Heart left ventricle (tissue), 16 donors: ENCODE results near the gene OR2T4. TPM values are rescaled to one million over a fixed set of nuclear protein-coding genes. Genes with fewer than 3 reads are reported as not detected.

Source experiments
- ATAC-seq, 4 donors: fragments of 200-7000 bp; cut with Tn5 transposase; one replicate each; pipeline ENCODE4 v1.9.1; 2020 to 2022; ENCODE audit warnings: moderate library complexity in 4 of 4, mild to moderate bottlenecking in 3 of 4, moderate number of reproducible peaks in 1 of 4
- DNase-seq, 5 donors: peaks; one replicate each; pipeline ENCODE4 v3.0.0-alpha.2; 2020
- H3K27ac ChIP-seq, 12 donors: fragments of 200-600 bp; sonication (generic) in 4 of 12; one replicate each; pipeline versions ENCODE4 v1.5.0 to v1.8.0; 2016 to 2022; ENCODE audit warnings: mild to moderate bottlenecking in 2 of 12
- H3K27me3 ChIP-seq, 9 donors: fragments of 200-600 bp; sonication (generic) in 2 of 9; one replicate each; pipeline versions ENCODE4 v1.5.1 to v1.8.0; 2016 to 2022; ENCODE audit warnings: mild to moderate bottlenecking in 3 of 9
- H3K36me3 ChIP-seq, 9 donors: fragments of 200-600 bp; sonication (generic) in 2 of 9; one replicate each; pipeline versions ENCODE4 v1.5.0 to v1.8.0; 2018 to 2022; ENCODE audit warnings: mild to moderate bottlenecking in 2 of 9
- H3K4me1 ChIP-seq, 12 donors: fragments of 200-600 bp; sonication (generic) in 4 of 12; one replicate each; pipeline versions ENCODE4 v1.5.0 to v1.8.0; 2016 to 2022; ENCODE audit warnings: mild to moderate bottlenecking in 3 of 12
- H3K4me3 ChIP-seq, 12 donors: fragments of 200-600 bp; sonication (generic) in 4 of 12; one replicate each; pipeline versions ENCODE4 v1.5.0 to v1.8.0; 2017 to 2022; ENCODE audit warnings: mild to moderate bottlenecking in 9 of 12, moderate library complexity in 4 of 12
- H3K9me3 ChIP-seq, 12 donors: fragments of 200-600 bp; sonication (generic) in 4 of 12; one replicate each; pipeline versions ENCODE4 v1.5.0 to v1.8.0; 2016 to 2022; ENCODE audit warnings: mild to moderate bottlenecking in 1 of 12
- CTCF ChIP-seq, 12 donors: fragments of 200-600 bp; sonication (generic) in 4 of 12; IDR thresholded peaks; one replicate each; pipeline versions ENCODE4 v1.5.0 to v1.8.0; 2018 to 2022; ENCODE audit warnings: antibody characterized with exemption in 12 of 12, mild to moderate bottlenecking in 5 of 12
- POLR2A ChIP-seq, 2 donors: fragments of 450-650 bp; IDR thresholded peaks; one replicate each; pipeline ENCODE4 v1.6.1; 2017; ENCODE audit warnings: antibody characterized with exemption in 2 of 2, mild to moderate bottlenecking in 2 of 2, moderate library complexity in 2 of 2
- WGBS, 4 donors: extraction: QIAGEN DNeasy Blood & Tissue Kit in 2 of 4; methylation state at CpG; one replicate each; pipeline versions ENCODE4 v1.1.5 to v1.1.7; 2013 to 2018; 5-methylcytosine and 5-hydroxymethylcytosine counted together
- intact Hi-C, 10 donors: fragments of 100-400 bp; cut with DNase I; formaldehyde crosslinking; loops; one replicate each; pipeline versions ENCODE4 v1.11.1 to v1.14.2; 2022
- polyA plus RNA-seq, 2 donors: library from polyadenylated mRNA; stranded (reverse); fragments of 200-250 nt; gene quantifications; one replicate each; pipeline ENCODE4 v1.2.3, GENCODE V29; 2013
- total RNA-seq, 9 donors: library from RNA; depleted of rRNA in 2 of 9; stranded (reverse); fragments of >200 nt in 2 of 9; fragmentation: NEBNext Ultra II Directional in 3 of 9; extraction: Animal tissue kit (Norgen Biotek cat#: 25700) in 3 of 9; gene quantifications; one replicate each; pipeline versions ENCODE4 v1.1.0 to v1.2.4, GENCODE V29; 2016 to 2023
- donor health status: ischemic (EF 13 %, LVEDD 7.1; RV severe dilation, severe dysfunction).
- donor health status: healthy with polysubstance abuse.
- donor health status: DM: no; HTN: yes; CAD: no.
- donor health status: DM: no; HTN: no; CAD: no.
- donor health status: ischemic (EF 25% LVEDD 6.9; RV normal size, moderate dysfunction).
- donor health status: ischemic (EF 25% LVEDD 5.7; RV mildly dilated, moderate dysfunction).
- donor health status: healthy.
- donor health status: DM: yes; HTN: yes; CAD: no.
- donor health status: ischemic (EF 35%, LVEDD 5.7; RV mildly dilated, moderate dysfunction).
- donor health status: nonischemic (EF 11% LVEDD 7.7; RV severe dilation, severe dysfunction).
- donor health status: DM: yes; HTN: yes; CAD: no.
- donor health status: PGD.
- donor health status: ischemic (EF 29% LVEDD 5.4; RV normal size, mild dysfunction).
- donor health status: nonischemic (EF 23%, LVEDD 6.1; RV moderate dilation, normal function).

The OR2T4 gene
- total and polyA plus RNA-seq, 11 donors = not detected

- H3K4me3 ChIP-seq = no peak overlapping the region
- no peak overlapping the region for H3K27ac ChIP-seq
- no peaks in the 10 kb centered on the region for H3K4me1 ChIP-seq
- intact Hi-C loops = no loop called here
- H3K9me3 ChIP-seq = no peaks in the 10 kb centered on the region
- DNase-seq (no peak), ATAC-seq (no peak)
- H3K27me3 ChIP-seq = no peaks in the 10 kb centered on the region
- WGBS, 4 donors = 46 to 62% (median 53%) methylated on average over 2 of the region's 2 CpGs
- no peaks in the 10 kb centered on the region for H3K36me3 ChIP-seq
- TF ChIP-seq POLR2A (IDR thresholded peaks at IDR 0.05) (no peak), CTCF (IDR thresholded peaks at IDR 0.05) (no peak)
Observed at GRCh38 chr1:248388426-248388825, 27.0 kb downstream of the OR2T4 start.

GRCh38 chr1:248393050-248393449, 31.6 kb downstream of the OR2T4 start:
- no peaks in the 10 kb centered on the region for H3K36me3 ChIP-seq

GRCh38 chr1:248402748-248403147, 41.3 kb downstream of the OR2T4 start, which contains the start of gene OR2T1:
Gene OR2T1, plus strand, starts transcription at chr1:248403048. Its CDS starts 3,100 bp downstream, at chr1:248406148.
- 62 to 70% (median 66%) methylated on average over 3 of the region's 3 CpGs for WGBS, 4 donors
- H3K4me3 ChIP-seq = no peak within 1 kb of the TSS
- intact Hi-C loops = loop anchor here in 1 of 10 donors (5.0 kb wide), 1 partner anchor 405 kb away; no protein-coding TSS in a partner anchor
- no peaks in the 10 kb centered on the region for H3K36me3 ChIP-seq
- H3K27me3 ChIP-seq = peaks cover 0 to 5% (median 0%) of the 10 kb centered on the region in 9 donors
- no peaks in the 10 kb centered on the region for H3K9me3 ChIP-seq
- DNase-seq = no peak
- no peaks in the 10 kb centered on the region for H3K4me1 ChIP-seq
- TF ChIP-seq CTCF (IDR thresholded peaks at IDR 0.05) = no peak
- TF ChIP-seq POLR2A (IDR thresholded peaks at IDR 0.05) = no peak
- ATAC-seq = no peak
- no peak within 1 kb of the TSS for H3K27ac ChIP-seq

More at GRCh38 chr1:248393050-248393449, 31.6 kb downstream of the OR2T4 start:
- H3K9me3 ChIP-seq = peaks cover 0 to 5% (median 0%) of the 10 kb centered on the region in 12 donors
- intact Hi-C loops = no loop called here
- no peak overlapping the region for H3K4me3 ChIP-seq
- ATAC-seq = no peak
- TF ChIP-seq POLR2A (IDR thresholded peaks at IDR 0.05) (no peak), CTCF (IDR thresholded peaks at IDR 0.05) (no peak)
- no peak overlapping the region for H3K27ac ChIP-seq
- WGBS, 4 donors = 22 to 52% (median 33%) methylated on average over 2 of the region's 2 CpGs
- DNase-seq = no peak
- H3K27me3 ChIP-seq = no peaks in the 10 kb centered on the region
- no peaks in the 10 kb centered on the region for H3K4me1 ChIP-seq

GRCh38 chr1:248404024-248404423, 42.6 kb downstream of the OR2T4 start:
- Histone ChIP-seq H3K4me1 (no peaks in the 10 kb centered on the region), H3K27me3 (no peaks in the 10 kb centered on the region), H3K36me3 (no peaks in the 10 kb centered on the region), H3K9me3 (no peaks in the 10 kb centered on the region), H3K27ac (no peak overlapping the region), H3K4me3 (no peak overlapping the region)
- intact Hi-C loops = loop anchor here in 1 of 10 donors (5.0 kb wide), 1 partner anchor 403 kb away; no protein-coding TSS in a partner anchor
- 85 to 89% (median 87%) methylated on average over 6 of the region's 6 CpGs for WGBS, 4 donors
- DNase-seq (no peak), ATAC-seq (no peak)
- no peak for TF ChIP-seq POLR2A (IDR thresholded peaks at IDR 0.05)
- no peak for TF ChIP-seq CTCF (IDR thresholded peaks at IDR 0.05)
